H1 (cell line): ENCODE data around the gene THOC6. TPM values are rescaled to one million over a fixed set of nuclear protein-coding genes. Genes with fewer than 3 reads are reported as not detected.
A peak's percentile ranks its signal among the peaks of the same experiment; 100 is the strongest.

ENCODE experiments used
- CTCF ChIA-PET: fragments of 300-600 bp; sonication (Branson Sonifier 250); formaldehyde crosslinking; loops from one replicate; lab custom pipeline; 2021; ENCODE audit not compliant: partially characterized antibody; lab: Charles Lee
- POLR2A ChIA-PET: fragments of 300-600 bp; sonication (Branson Sonifier 250); formaldehyde crosslinking; loops from one replicate; lab custom pipeline; 2021; ENCODE audit warnings: inconsistent platforms; ENCODE audit not compliant: partially characterized antibody; lab: Charles Lee
- DNase-seq, 2 experiments: peaks; one replicate each; pipeline versions ENCODE4 v3.0.0 to v3.0.0-alpha.2; 2010 to 2022; ENCODE audit warnings: low spot score in 2 of 2, low read depth in 1 of 2, mixed read lengths in 1 of 2
- FAIRE-seq: peaks from 2 replicates; lab custom pipeline; 2011; peaks lifted over from hg19 to GRCh38; lab: Jason Lieb, UNC
- H2AFZ ChIP-seq: 2 replicates; pipeline ENCODE4 v1.8.1; 2012; ENCODE audit warnings: low read length, inconsistent platforms
- H2AK5ac ChIP-seq: 2 replicates; pipeline ENCODE4 v1.6.1; 2013; ENCODE audit warnings: low read depth, low read length
- H2BK120ac ChIP-seq: replicated peaks from 2 replicates; pipeline ENCODE3; 2013; ENCODE audit warnings: low read depth, low read length, inconsistent platforms
- H2BK12ac ChIP-seq: 2 replicates; pipeline ENCODE4 v1.6.1; 2013; ENCODE audit warnings: low read depth, low read length
- H2BK15ac ChIP-seq: 2 replicates; pipeline ENCODE4 v1.6.1; 2013; ENCODE audit warnings: low read length
- H2BK20ac ChIP-seq: 2 replicates; pipeline ENCODE4 v1.6.1; 2013; ENCODE audit warnings: low read length
- H2BK5ac ChIP-seq: 2 replicates; pipeline ENCODE4 v1.6.1; 2013; ENCODE audit warnings: low read depth, low read length
- H3K14ac ChIP-seq: 2 replicates; pipeline ENCODE4 v1.6.1; 2013; ENCODE audit warnings: inconsistent platforms; ENCODE audit not compliant: insufficient read length
- H3K18ac ChIP-seq: 2 replicates; pipeline ENCODE4 v1.6.1; 2013; ENCODE audit warnings: low read length; ENCODE audit errors: extremely low read depth
- H3K23ac ChIP-seq: 2 replicates; pipeline ENCODE4 v1.6.1; 2013; ENCODE audit warnings: inconsistent platforms; ENCODE audit not compliant: insufficient read length
- H3K23me2 ChIP-seq: 2 replicates; pipeline ENCODE4 v1.6.1; 2013; ENCODE audit warnings: low read depth, low read length
- H3K27ac ChIP-seq: 2 replicates; pipeline ENCODE4 v1.6.1; 2011; ENCODE audit warnings: low read depth, low read length, inconsistent platforms
- H3K27me3 ChIP-seq, 4 experiments: replicated peaks in 1 of 4; 1 replicate in 1 of 4; 2 replicates in 3 of 4; pipeline versions ENCODE4 v1.6.1 to v1.8.1; 2011 to 2013; ENCODE audit warnings: low read length in 3 of 4, mild to moderate bottlenecking in 3 of 4, inconsistent platforms in 2 of 4, mixed read lengths in 2 of 4, moderate library complexity in 1 of 4; ENCODE audit not compliant: control insufficient read depth in 3 of 4, insufficient read depth in 3 of 4; ENCODE audit errors: extremely low read depth in 1 of 4
- H3K36me3 ChIP-seq, 4 experiments: 2 replicates each; pipeline versions ENCODE4 v1.6.1 to v1.8.1; 2011 to 2013; ENCODE audit warnings: mild to moderate bottlenecking in 4 of 4, low read length in 3 of 4, moderate library complexity in 2 of 4, control low read depth in 1 of 4, inconsistent platforms in 1 of 4; ENCODE audit not compliant: insufficient read depth in 4 of 4, control insufficient read depth in 2 of 4
- H3K4ac ChIP-seq: replicated peaks from 2 replicates; pipeline ENCODE3; 2013; ENCODE audit warnings: low read length, low read depth, mixed read lengths, inconsistent platforms; ENCODE audit not compliant: insufficient read length
- H3K4me1 ChIP-seq, 4 experiments: replicated peaks in 1 of 4; 1 replicate in 1 of 4; 2 replicates in 3 of 4; pipeline versions ENCODE4 v1.6.1 to v1.8.1; 2011 to 2013; ENCODE audit warnings: low read length in 3 of 4, inconsistent platforms in 2 of 4, mixed read lengths in 1 of 4; ENCODE audit not compliant: insufficient read depth in 4 of 4, control insufficient read depth in 3 of 4
- H3K4me2 ChIP-seq, 2 experiments: 2 replicates each; pipeline versions ENCODE4 v1.6.1 to v1.8.1; 2011 to 2013; ENCODE audit warnings: low read depth in 2 of 2, low read length in 2 of 2, control low read depth in 1 of 2, inconsistent platforms in 1 of 2, mild to moderate bottlenecking in 1 of 2; ENCODE audit not compliant: insufficient read depth in 1 of 2
- H3K4me3 ChIP-seq, 4 experiments: fragments of 200-600, 300-600 bp in 1 of 4; sonication (generic), shearing (Covaris generic), sonication (Bioruptor Twin) in 1 of 4; 2 replicates each; pipeline versions ENCODE4 v1.5.1 to v1.8.1; 2011 to 2016; ENCODE audit warnings: low read length in 4 of 4, low read depth in 3 of 4, control low read depth in 2 of 4, inconsistent platforms in 2 of 4, mild to moderate bottlenecking in 2 of 4, mixed read lengths in 1 of 4, moderate library complexity in 1 of 4; ENCODE audit not compliant: insufficient read depth in 2 of 4; ENCODE audit errors: extremely low read depth in 1 of 4
- H3K56ac ChIP-seq: replicated peaks from 2 replicates; pipeline ENCODE3; 2013; ENCODE audit warnings: low read depth, mild to moderate bottlenecking, mixed read lengths, low read length, inconsistent platforms; ENCODE audit not compliant: insufficient read length
- H3K79me1 ChIP-seq: 2 replicates; pipeline ENCODE4 v1.6.1; 2013; ENCODE audit warnings: low read depth, low read length, control low read depth
- H3K79me2 ChIP-seq, 2 experiments: 2 replicates each; pipeline versions ENCODE4 v1.6.1 to v1.8.1; 2012 to 2013; ENCODE audit warnings: low read length in 2 of 2, mild to moderate bottlenecking in 2 of 2, inconsistent platforms in 1 of 2; ENCODE audit not compliant: insufficient read depth in 2 of 2, control insufficient read depth in 1 of 2
- H3K9ac ChIP-seq, 4 experiments: replicated peaks in 1 of 4; 1 replicate in 1 of 4; 2 replicates in 3 of 4; pipeline versions ENCODE4 v1.6.1 to v1.8.1; 2011 to 2013; ENCODE audit warnings: low read depth in 3 of 4, low read length in 3 of 4, control low read depth in 2 of 4, mild to moderate bottlenecking in 2 of 4, moderate library complexity in 2 of 4, inconsistent platforms in 1 of 4; ENCODE audit errors: extremely low read depth in 1 of 4
- H3K9me3 ChIP-seq, 2 experiments: 2 replicates each; pipeline versions ENCODE4 v1.6.1 to v1.8.1; 2012 to 2013; ENCODE audit warnings: mild to moderate bottlenecking in 2 of 2, moderate library complexity in 2 of 2, control low read depth in 1 of 2, inconsistent platforms in 1 of 2, low read depth in 1 of 2, low read length in 1 of 2, mixed read lengths in 1 of 2; ENCODE audit not compliant: insufficient read depth in 2 of 2
- H4K20me1 ChIP-seq, 2 experiments: replicated peaks in 1 of 2; 2 replicates each; pipeline versions ENCODE3 to v1.8.1; 2011 to 2013; ENCODE audit warnings: inconsistent platforms in 2 of 2, low read length in 2 of 2, mild to moderate bottlenecking in 1 of 2; ENCODE audit not compliant: insufficient read depth in 2 of 2, control insufficient read depth in 1 of 2
- H4K5ac ChIP-seq: 2 replicates; pipeline ENCODE4 v1.6.1; 2013; ENCODE audit warnings: low read length, low read depth, mixed read lengths, inconsistent platforms; ENCODE audit not compliant: insufficient read length
- H4K8ac ChIP-seq: 2 replicates; pipeline ENCODE4 v1.8.0; 2013; ENCODE audit warnings: mild to moderate bottlenecking, moderate library complexity, low read length, inconsistent platforms; ENCODE audit not compliant: insufficient read depth; ENCODE audit errors: extremely low read depth
- H4K91ac ChIP-seq: replicated peaks from 2 replicates; pipeline ENCODE3; 2013; ENCODE audit warnings: low read length, mixed read lengths, inconsistent platforms; ENCODE audit not compliant: insufficient read length
- ATF2 ChIP-seq: IDR thresholded peaks from 2 replicates; pipeline ENCODE4 v1.6.1; 2012; ENCODE audit warnings: low read length, inconsistent platforms
- GTF2F1 ChIP-seq: IDR thresholded peaks from 2 replicates; pipeline ENCODE4 v1.6.1; 2012; ENCODE audit warnings: low read depth, low read length, improper control_type of control experiment, borderline replicate concordance
- WGBS, 2 experiments: shearing (Covaris generic) in 1 of 2; methylation state at CpG; one replicate each; pipeline versions ENCODE4 v1.1.6 to v1.1.7; 2013 to 2015; ENCODE audit warnings: low lambda C conversion rate in 2 of 2, mixed read lengths in 2 of 2, inconsistent platforms in 1 of 2, low coverage in 1 of 2, missing lambda C conversion rate in 1 of 2; ENCODE audit not compliant: insufficient replicate concordance in 2 of 2, insufficient coverage in 1 of 2, insufficient read length in 1 of 2; ENCODE audit errors: extremely low coverage in 1 of 2, missing lambda C conversion rate in 1 of 2; 5-methylcytosine and 5-hydroxymethylcytosine counted together
- polyA plus RNA-seq, 7 experiments: library from polyadenylated mRNA; depleted of rRNA in 3 of 7; stranded (reverse) in 5 of 7; unstranded in 2 of 7; fragments of >200 nt in 5 of 7; fragments of 200-250 nt in 2 of 7; gene quantifications; 1 replicate in 5 of 7; 2 replicates in 1 of 7; 4 replicates in 1 of 7; pipeline versions ENCODE4 v1.2.1 to v1.2.3, GENCODE V29; 2011 to 2013; ENCODE audit warnings: missing spikeins in 2 of 7, mixed read lengths in 2 of 7
- total RNA-seq: library from RNA; stranded (reverse); fragmentation: NEBNext Ultra II Directional; extraction: Animal tissue kit (Norgen Biotek cat#: 25700); gene quantifications from 2 replicates; pipeline ENCODE4 v1.2.1, GENCODE V29; 2021

THOC6 gene
- total and polyA plus RNA-seq, 2 of the 8 experiments (the other 6 are each of a cell fraction or from before 2014, with no cell fraction given) = 78.5 to 111 TPM

- H2AK5ac ChIP-seq = no peak overlapping the region
- peaks cover 11% of the 10 kb centered on the region; the same call in 1 of the 2 replicates for H3K79me1 ChIP-seq
- peaks cover 11 to 28% of the 10 kb centered on the region in 2 experiments for H3K79me2 ChIP-seq
- peak overlapping the region; percentile 3 for H4K8ac ChIP-seq
- H3K4me1 ChIP-seq = peaks cover 14 to 54% (median 46%) of the 10 kb centered on the region in 4 experiments
- no peak overlapping the region; the same call in 1 of the 2 replicates for H3K18ac ChIP-seq
- H4K20me1 ChIP-seq = peaks cover 16 to 32% of the 10 kb centered on the region in 2 experiments
- H4K5ac ChIP-seq = no peak overlapping the region
- H3K4me3 ChIP-seq = peak overlapping the region in 1 of 4 experiments; percentile 33; a peak in 1 of 8 replicates
- H3K9ac ChIP-seq = no peak overlapping the region; a peak in 1 of 7 replicates
- no peak overlapping the region for H2BK12ac ChIP-seq
- H2BK15ac ChIP-seq = no peak overlapping the region
- H2BK5ac ChIP-seq = no peak overlapping the region
- DNase-seq (no peak), FAIRE-seq (no peak)
- no peak overlapping the region for H2BK20ac ChIP-seq
- peak overlapping the region; percentile 80; a peak in 2 of 4 replicates for H3K4me2 ChIP-seq
- no peak overlapping the region for H2BK120ac ChIP-seq
- H3K27ac ChIP-seq = no peak overlapping the region
- H4K91ac ChIP-seq = no peak overlapping the region
- peaks cover 6 to 20% (median 12%) of the 10 kb centered on the region in 4 experiments; a peak in 7 of 8 replicates for H3K36me3 ChIP-seq
- no peak overlapping the region for H3K23ac ChIP-seq
- no peaks in the 10 kb centered on the region for H3K9me3 ChIP-seq
- peaks cover 23% of the 10 kb centered on the region for H3K23me2 ChIP-seq
- no peak overlapping the region for H3K14ac ChIP-seq
- ChIA-PET POLR2A (interaction anchor here (0.7 to 35.7 kb wide), 16 partner anchors 3 to 116 kb away, joined by 3 to 1808 read pairs (median 4); partner anchors contain the start of genes BICDL2, CLDN6, CLDN9 and HCFC1R1), CTCF (interaction anchor here (0.5 to 11.3 kb wide), 8 partner anchors 9 to 217 kb away, joined by 3 to 213 read pairs (median 4); partner anchors contain the start of genes HCFC1R1 and THOC6)
- 74% methylated on average over 12 of the region's 12 CpGs; no CpG with 5 or more reads in 1 of the 2 experiments for WGBS, 2 experiments
- no peaks in the 10 kb centered on the region; a peak in 1 of 7 replicates for H3K27me3 ChIP-seq
- H3K4ac ChIP-seq = no peak overlapping the region
- H3K56ac ChIP-seq = no peak overlapping the region
- no peak overlapping the region for H2AFZ ChIP-seq
- TF ChIP-seq ATF2 (peak; percentile 73; the same call in 1 of the 2 replicates), GTF2F1 (no peak)
These were observed 9.7 kb upstream of the THOC6 start for GRCh38 chr16:3013998-3014690.
